ENCODE measurements around the gene MITF. TPM values are rescaled to one million over a fixed set of nuclear protein-coding genes. Genes with fewer than 3 reads are reported as not detected.

Gene MITF
- total RNA-seq, 2 donors from 2014 or later, result 9.3 to 12.2 TPM

DNA sequence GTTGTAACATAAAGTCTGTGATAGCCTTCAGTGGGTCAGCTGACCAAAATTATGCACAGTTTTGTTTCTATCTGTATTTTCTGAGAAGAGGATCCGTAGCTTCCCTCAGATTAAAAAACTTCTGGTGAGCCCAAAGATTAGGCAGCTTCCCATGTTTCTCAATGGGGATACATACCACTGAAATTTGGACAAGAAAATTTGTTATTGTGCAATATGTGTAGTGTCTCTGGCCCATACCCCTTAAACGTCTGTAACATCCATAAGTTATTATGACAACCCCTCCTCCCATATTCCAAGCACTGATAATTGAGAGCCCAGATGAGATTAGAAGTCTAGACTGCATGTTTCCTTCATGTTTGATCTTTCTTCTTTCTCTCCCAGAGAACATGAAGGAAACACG lies 1.9 kb upstream of the MITF start:
- TF ChIP-seq, protein P1, sequence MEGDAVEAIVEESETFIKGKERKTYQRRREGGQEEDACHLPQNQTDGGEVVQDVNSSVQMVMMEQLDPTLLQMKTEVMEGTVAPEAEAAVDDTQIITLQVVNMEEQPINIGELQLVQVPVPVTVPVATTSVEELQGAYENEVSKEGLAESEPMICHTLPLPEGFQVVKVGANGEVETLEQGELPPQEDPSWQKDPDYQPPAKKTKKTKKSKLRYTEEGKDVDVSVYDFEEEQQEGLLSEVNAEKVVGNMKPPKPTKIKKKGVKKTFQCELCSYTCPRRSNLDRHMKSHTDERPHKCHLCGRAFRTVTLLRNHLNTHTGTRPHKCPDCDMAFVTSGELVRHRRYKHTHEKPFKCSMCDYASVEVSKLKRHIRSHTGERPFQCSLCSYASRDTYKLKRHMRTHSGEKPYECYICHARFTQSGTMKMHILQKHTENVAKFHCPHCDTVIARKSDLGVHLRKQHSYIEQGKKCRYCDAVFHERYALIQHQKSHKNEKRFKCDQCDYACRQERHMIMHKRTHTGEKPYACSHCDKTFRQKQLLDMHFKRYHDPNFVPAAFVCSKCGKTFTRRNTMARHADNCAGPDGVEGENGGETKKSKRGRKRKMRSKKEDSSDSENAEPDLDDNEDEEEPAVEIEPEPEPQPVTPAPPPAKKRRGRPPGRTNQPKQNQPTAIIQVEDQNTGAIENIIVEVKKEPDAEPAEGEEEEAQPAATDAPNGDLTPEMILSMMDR (IDR thresholded peaks at IDR 0.05), result no peak
- TF ChIP-seq POLR2A (IDR thresholded peaks at IDR 0.05), result no peak
- 30 to 36% methylated on average over 3 of the region's 3 CpGs for WGBS, 2 donors
- no peak for ATAC-seq

DNA sequence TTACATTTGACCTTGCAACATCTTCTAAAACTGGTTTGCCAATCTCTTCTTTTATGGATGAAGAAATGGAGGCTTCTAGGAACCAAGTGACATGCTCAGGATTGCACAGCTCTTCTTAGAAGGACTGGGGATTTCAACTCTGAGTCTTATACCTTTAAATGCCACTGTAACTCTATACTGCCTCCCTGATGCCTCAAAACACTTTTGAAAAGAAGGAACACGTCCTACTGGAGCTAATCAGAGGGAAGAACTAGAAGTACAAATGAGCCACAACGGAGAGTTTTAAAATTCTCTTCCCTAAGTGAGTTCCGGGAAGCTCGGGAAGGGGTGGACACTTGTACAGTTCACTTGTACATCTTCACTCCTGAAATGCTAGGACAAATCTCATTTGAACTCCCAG lies 949 bp upstream of the MITF start:
- TF ChIP-seq, protein P1 (IDR thresholded peaks at IDR 0.05), result no peak
- TF ChIP-seq POLR2A (IDR thresholded peaks at IDR 0.05), result no peak
- intact Hi-C loops (cut with DNase I), result loop anchor here (10.0 kb wide), 1 partner anchor 126 kb away; no protein-coding TSS in a partner anchor
- Histone ChIP-seq H3K4me3 (peak overlapping the region in 1 of 2 donors; percentile 54), H3K36me3 (replicated peaks in 1 of 2; ENCODE audit: insufficient read depth in 1 of 2, low read depth in 2 of 2) (no peaks in the 10 kb centered on the region), H3K27ac (peak overlapping the region in 3 of 4 donors; percentile 1 to 74 (median 73)), H3K9me3 (no peaks in the 10 kb centered on the region), H3K4me1 (peaks cover 15% of the 10 kb centered on the region), H3K27me3 (no peaks in the 10 kb centered on the region)
- ATAC-seq (no peak), DNase-seq (no peak)
- 1% methylated on average over 4 of the region's 4 CpGs for WGBS, 2 donors

More for the DNA sequence above, 1.9 kb upstream of the MITF start:
- Histone ChIP-seq H3K4me1 (peaks cover 15% of the 10 kb centered on the region), H3K4me3 (no peak overlapping the region), H3K27ac (no peak overlapping the region), H3K9me3 (no peaks in the 10 kb centered on the region), H3K27me3 (no peaks in the 10 kb centered on the region), H3K36me3 (replicated peaks in 1 of 2; ENCODE audit: insufficient read depth in 1 of 2, low read depth in 2 of 2) (no peaks in the 10 kb centered on the region)
- intact Hi-C loops (cut with DNase I), result loop anchor here (10.0 kb wide), 1 partner anchor 127 kb away; no protein-coding TSS in a partner anchor
- no peak for DNase-seq

DNA sequence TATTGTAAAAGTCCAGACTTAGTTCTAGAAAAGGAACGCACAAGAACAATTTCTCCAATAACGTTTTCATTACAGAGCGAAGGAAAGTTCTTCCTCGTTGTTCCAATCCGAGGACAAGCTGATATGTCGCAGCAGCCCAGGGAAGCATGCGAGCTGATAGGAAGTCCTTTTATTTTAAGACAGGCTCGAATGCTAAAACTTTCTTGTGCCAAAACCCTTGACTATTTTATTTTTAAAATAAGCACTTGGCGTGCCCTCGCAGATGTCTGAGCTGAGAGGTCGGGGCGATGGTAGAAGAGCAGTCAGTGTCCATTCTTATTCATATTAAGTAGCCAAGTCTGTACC lies 433 bp upstream of the MITF start:
- ATAC-seq (peak; percentile 1), DNase-seq (no peak)
- TF ChIP-seq, protein P1 (IDR thresholded peaks at IDR 0.05), result no peak
- TF ChIP-seq POLR2A (IDR thresholded peaks at IDR 0.05), result no peak
- 0% methylated on average over 12 of the region's 12 CpGs for WGBS, 2 donors
- H3K4me3 ChIP-seq, result peak overlapping the region in 1 of 2 donors; percentile 54
- H3K27me3 ChIP-seq, result no peaks in the 10 kb centered on the region
- no peaks in the 10 kb centered on the region for H3K36me3 ChIP-seq (replicated peaks in 1 of 2; ENCODE audit: insufficient read depth in 1 of 2, low read depth in 2 of 2)
- H3K4me1 ChIP-seq, result peaks cover 15% of the 10 kb centered on the region
- no peaks in the 10 kb centered on the region for H3K9me3 ChIP-seq
- intact Hi-C loops (cut with DNase I), result loop anchor here (10.0 kb wide), 1 partner anchor 126 kb away; no protein-coding TSS in a partner anchor
- peak overlapping the region in 3 of 4 donors; percentile 1 to 74 (median 73) for H3K27ac ChIP-seq

DNA sequence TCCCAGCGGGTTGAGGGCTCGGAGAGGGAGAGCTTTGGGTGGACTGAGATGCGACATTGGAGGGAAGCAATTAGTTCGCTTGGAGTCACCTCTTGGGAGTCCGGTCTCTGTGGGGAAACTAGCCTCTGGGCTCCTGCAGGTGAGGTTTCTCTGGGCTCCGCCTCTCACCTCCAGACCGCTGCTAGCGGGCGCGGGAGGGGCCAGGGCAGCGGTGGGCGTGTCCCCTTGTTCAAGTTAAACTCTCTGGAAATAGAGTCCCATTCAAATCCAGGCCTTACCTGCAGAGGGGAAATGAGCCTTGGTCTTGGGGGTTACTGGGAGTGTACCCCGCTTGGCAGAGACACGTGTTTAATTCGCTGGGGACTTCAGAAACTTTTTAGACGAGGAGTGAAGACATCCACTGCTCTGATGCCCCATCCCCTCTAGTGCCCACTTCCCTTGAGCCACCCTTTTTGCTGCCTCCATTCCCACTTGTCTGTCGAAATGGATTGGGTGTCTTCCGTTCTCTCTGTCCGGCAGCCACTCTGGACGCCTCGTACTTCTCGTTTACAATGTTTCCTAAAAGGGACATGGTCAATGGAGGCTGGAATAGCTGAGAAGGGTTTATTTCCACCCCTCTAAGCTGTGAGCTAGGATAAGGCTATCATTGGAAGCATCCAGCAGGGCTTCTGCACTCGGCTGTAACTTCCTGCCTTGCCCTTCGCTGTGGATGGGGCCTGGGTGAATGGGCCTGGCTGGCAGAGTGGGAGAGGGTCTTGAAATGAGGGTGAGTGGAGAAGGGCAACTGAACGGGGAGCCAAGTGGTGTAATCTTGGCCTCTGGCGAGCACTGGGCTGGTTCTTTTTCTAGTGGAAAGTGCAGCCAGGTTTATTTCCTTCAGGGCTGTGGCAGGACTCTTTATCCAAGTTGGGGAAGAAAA lies 1.1 kb downstream of the MITF start:
- Histone ChIP-seq H3K9me3 (no peaks in the 10 kb centered on the region), H3K36me3 (replicated peaks in 1 of 2; ENCODE audit: insufficient read depth in 1 of 2, low read depth in 2 of 2) (no peaks in the 10 kb centered on the region), H3K4me3 (peak overlapping the region; percentile 54 to 55), H3K27ac (peak overlapping the region in 3 of 4 donors; percentile 24 to 74 (median 73)), H3K4me1 (peaks cover 15% of the 10 kb centered on the region), H3K27me3 (no peaks in the 10 kb centered on the region)
- intact Hi-C loops (cut with DNase I), result no loop called here
- TF ChIP-seq, protein P1 (IDR thresholded peaks at IDR 0.05), result no peak
- TF ChIP-seq POLR2A (IDR thresholded peaks at IDR 0.05), result no peak
- ATAC-seq, result peak; percentile 75
- DNase-seq, result peak; percentile 69 to 82 (median 72)
- WGBS, 2 donors, result 25 to 36% methylated on average over 19 to 26 of the region's 26 CpGs
